HCT116 (cell line): Measurements from ENCODE around the gene VAMP8. TPM values are rescaled to one million over a fixed set of nuclear protein-coding genes. Genes with fewer than 3 reads are reported as not detected.

ENCODE experiments used
- ATAC-seq: fragments of 200-7000 bp; cut with Tn5 transposase; 2 replicates; pipeline ENCODE4 v1.9.1; 2020; ENCODE audit warnings: mild to moderate bottlenecking, moderate library complexity
- BruUV-seq: library from RNA; stranded (reverse); fragments of 400-500 nt; replicated peaks from 2 replicates; lab custom pipeline; 2021; lab: Mats Ljungman, UMichigan
- CTCF ChIA-PET: fragments of 300-600 bp; sonication (Branson Sonifier 250); formaldehyde crosslinking; loops from one replicate; lab custom pipeline; 2021; ENCODE audit warnings: antibody characterized with exemption; lab: Charles Lee
- POLR2A ChIA-PET: fragments of 300-600, 350-600 bp; sonication (Branson Sonifier 250); formaldehyde crosslinking; loops from one replicate; lab custom pipeline; 2021; ENCODE audit warnings: antibody characterized with exemption; lab: Charles Lee
- RAD21 ChIA-PET, 2 experiments: fragments of 300-600 bp; sonication (Branson Sonifier 250); formaldehyde crosslinking; loops; one replicate each; lab custom pipeline; 2023; ENCODE audit warnings: low total read pairs in 2 of 2; ENCODE audit not compliant: uncharacterized antibody in 2 of 2, unreplicated experiment in 2 of 2, low non-redundant PET in 1 of 2; lab: Charles Lee
- DNase-seq: peaks from one replicate; pipeline ENCODE4 v3.0.0-alpha.2; 2010; ENCODE audit warnings: low read depth, low spot score
- H2AFZ ChIP-seq: fragments of 200-600 bp; shearing (Covaris generic), sonication (generic); 2 replicates; pipeline ENCODE4 v1.6.1; 2017; ENCODE audit warnings: low read depth, mixed run types, mixed read lengths, antibody characterized with exemption, low read length; ENCODE audit not compliant: poor library complexity, severe bottlenecking
- H3K27ac ChIP-seq: 2 replicates; pipeline ENCODE4 v1.5.1; 2012; ENCODE audit warnings: low read depth, low read length
- H3K27me3 ChIP-seq: fragments of 200-600 bp; sonication (generic); 2 replicates; pipeline ENCODE4 v1.6.1; 2016; ENCODE audit warnings: mixed run types, low read length, mixed read lengths; ENCODE audit not compliant: insufficient read depth
- H3K36me3 ChIP-seq, 2 experiments: fragments of 200-500 bp in 1 of 2; fragments of 200-600 bp in 1 of 2; sonication (Bioruptor generic) in 1 of 2; sonication (generic) in 1 of 2; 2 replicates each; pipeline versions ENCODE4 v1.5.1 to v1.6.1; 2014 to 2016; ENCODE audit warnings: low read length in 2 of 2, inconsistent platforms in 1 of 2, mixed read lengths in 1 of 2, mixed run types in 1 of 2; ENCODE audit not compliant: insufficient read depth in 2 of 2, control insufficient read depth in 1 of 2
- H3K4me1 ChIP-seq, 2 experiments: fragments of 200-600 bp in 1 of 2; sonication (generic) in 1 of 2; 2 replicates each; pipeline versions ENCODE4 v1.5.1 to v1.6.1; 2012 to 2017; ENCODE audit warnings: low read length in 2 of 2, inconsistent platforms in 1 of 2, mild to moderate bottlenecking in 1 of 2, mixed read lengths in 1 of 2, mixed run types in 1 of 2, moderate library complexity in 1 of 2; ENCODE audit not compliant: insufficient read depth in 2 of 2, control insufficient read depth in 1 of 2
- H3K4me2 ChIP-seq: fragments of 200-600 bp; sonication (generic); 2 replicates; pipeline ENCODE4 v1.6.1; 2017; ENCODE audit warnings: mixed run types, low read length, mixed read lengths
- H3K4me3 ChIP-seq, 2 experiments: fragments of 200-600 bp in 1 of 2; sonication (generic) in 1 of 2; replicated peaks in 1 of 2; 2 replicates each; pipeline ENCODE4 v1.5.1; 2011 to 2016; ENCODE audit warnings: low read length in 2 of 2, control low read depth in 1 of 2, low read depth in 1 of 2, mild to moderate bottlenecking in 1 of 2, mixed read lengths in 1 of 2, mixed run types in 1 of 2
- H3K79me2 ChIP-seq: fragments of 200-600 bp; sonication (generic); 2 replicates; pipeline ENCODE4 v1.6.1; 2017; ENCODE audit warnings: mild to moderate bottlenecking, mixed run types, low read length, moderate library complexity, mixed read lengths; ENCODE audit not compliant: insufficient read depth
- H3K9ac ChIP-seq: fragments of 200-600 bp; sonication (generic); 2 replicates; pipeline ENCODE4 v1.6.1; 2016; ENCODE audit warnings: low read length, mixed read lengths
- H3K9me2 ChIP-seq: fragments of 200-600 bp; sonication (generic), shearing (Covaris generic); 2 replicates; pipeline ENCODE4 v1.6.1; 2017; ENCODE audit warnings: mixed run types, mild to moderate bottlenecking, moderate library complexity; ENCODE audit not compliant: insufficient read depth
- H3K9me3 ChIP-seq, 2 experiments: fragments of 200-500 bp in 1 of 2; fragments of 200-600 bp in 1 of 2; sonication (Bioruptor generic) in 1 of 2; sonication (generic) in 1 of 2; 2 replicates each; pipeline ENCODE4 v1.6.1; 2014 to 2017; ENCODE audit warnings: low read length in 2 of 2, mixed read lengths in 2 of 2, inconsistent platforms in 1 of 2, low read depth in 1 of 2, mild to moderate bottlenecking in 1 of 2, mixed run types in 1 of 2, moderate library complexity in 1 of 2; ENCODE audit not compliant: control insufficient read depth in 1 of 2, insufficient read depth in 1 of 2
- H4K20me1 ChIP-seq: fragments of 200-600 bp; sonication (generic), shearing (Covaris generic); 2 replicates; pipeline ENCODE4 v1.6.1; 2017; ENCODE audit warnings: mixed run types, mild to moderate bottlenecking, moderate library complexity; ENCODE audit not compliant: insufficient read depth
- EZH2 ChIP-seq: fragments of 200-600 bp; sonication (generic); IDR thresholded peaks from 2 replicates; pipeline ENCODE4 v1.6.1; 2017; ENCODE audit warnings: antibody characterized with exemption, mixed run types
- EZH2phosphoT487 ChIP-seq: fragments of 200-600 bp; IDR thresholded peaks from 2 replicates; pipeline ENCODE4 v1.6.1; 2018; ENCODE audit warnings: antibody characterized with exemption, borderline replicate concordance
- JUND ChIP-seq: IDR thresholded peaks from 2 replicates; pipeline ENCODE4 v1.6.1; 2012
- POLR2AphosphoS5 ChIP-seq: IDR thresholded peaks from 2 replicates; pipeline ENCODE4 v1.6.1; 2011; ENCODE audit warnings: mild to moderate bottlenecking, low read depth, low read length, moderate library complexity
- RAD21 ChIP-seq: IDR thresholded peaks from 2 replicates; pipeline ENCODE4 v1.6.1; 2012; ENCODE audit warnings: low read depth, mild to moderate bottlenecking
- TCF7L2 ChIP-seq: IDR thresholded peaks from 2 replicates; pipeline ENCODE4 v1.7.0; 2011; ENCODE audit warnings: borderline replicate concordance, inconsistent platforms; ENCODE audit not compliant: insufficient read depth, insufficient read length; ENCODE audit errors: extremely low read depth
- YY1 ChIP-seq: IDR thresholded peaks from 2 replicates; pipeline ENCODE4 v1.6.1; 2011; ENCODE audit warnings: low read length, low read depth, moderate library complexity, mild to moderate bottlenecking; ENCODE audit not compliant: insufficient replicate concordance; ENCODE audit errors: extremely low read depth
- ZBTB33 ChIP-seq: IDR thresholded peaks from 2 replicates; pipeline ENCODE4 v1.6.1; 2011; ENCODE audit warnings: mild to moderate bottlenecking, low read length, moderate library complexity; ENCODE audit not compliant: insufficient replicate concordance; ENCODE audit errors: extremely low read depth
- intact Hi-C: fragments of 100-400 bp; cut with micrococcal nuclease; formaldehyde crosslinking; loops from 2 replicates; pipeline ENCODE4 v1.10.0; 2022
- total RNA-seq: library from RNA; stranded (reverse); gene quantifications from one replicate; pipeline ENCODE4 v1.2.1, GENCODE V29; 2021; ENCODE audit not compliant: unreplicated experiment
- TF ChIP-seq, protein P1 (sequence below): IDR thresholded peaks from 2 replicates; pipeline ENCODE4 v1.6.1; 2012
- TF ChIP-seq, protein P2 (sequence below), 3 experiments: fragments of 200-600 bp in 1 of 3; sonication (generic) in 1 of 3; IDR thresholded peaks in 2 of 3; conservative IDR thresholded peaks in 1 of 3; 2 replicates each; pipeline ENCODE4 v1.5.1; 2012 to 2017; ENCODE audit warnings: low read depth in 2 of 3, low read length in 2 of 3, antibody characterized with exemption in 1 of 3, borderline replicate concordance in 1 of 3, control low read depth in 1 of 3, mild to moderate bottlenecking in 1 of 3, mixed read lengths in 1 of 3, mixed run types in 1 of 3, moderate library complexity in 1 of 3; ENCODE audit not compliant: insufficient read depth in 1 of 3

Gene VAMP8
- total RNA-seq, 1 experiment from 2014 or later = 52.6 TPM

GRCh38 chr2:85534099-85534498 lies 43.3 kb upstream of the VAMP8 start:
- no peaks in the 10 kb centered on the region for H3K36me3 ChIP-seq
- peaks cover 12 to 24% of the 10 kb centered on the region in 2 experiments; a peak in 3 of 4 replicates for H3K4me1 ChIP-seq
- no peaks in the 10 kb centered on the region for H3K9me3 ChIP-seq
- CTCF ChIA-PET = no interaction called here
- no peaks in the 10 kb centered on the region for H3K9me2 ChIP-seq
- peaks cover 20% of the 10 kb centered on the region for H3K79me2 ChIP-seq
- H3K4me2 ChIP-seq = no peak overlapping the region
- POLR2A ChIA-PET = interaction anchor here (1.1 to 1.8 kb wide), 4 partner anchors 10 to 117 kb away, joined by 3 to 5 read pairs (median 4); no protein-coding TSS in a partner anchor
- BruUV-seq = no TSS peak
- TF ChIP-seq ZBTB33 = no peak
- TF ChIP-seq YY1 = no peak
- TF ChIP-seq JUND = no peak
- TF ChIP-seq, protein P1, sequence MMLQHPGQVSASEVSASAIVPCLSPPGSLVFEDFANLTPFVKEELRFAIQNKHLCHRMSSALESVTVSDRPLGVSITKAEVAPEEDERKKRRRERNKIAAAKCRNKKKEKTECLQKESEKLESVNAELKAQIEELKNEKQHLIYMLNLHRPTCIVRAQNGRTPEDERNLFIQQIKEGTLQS = no peak
- TF ChIP-seq RAD21 = no peak
- TF ChIP-seq EZH2 = no peak
- TF ChIP-seq, protein P2, sequence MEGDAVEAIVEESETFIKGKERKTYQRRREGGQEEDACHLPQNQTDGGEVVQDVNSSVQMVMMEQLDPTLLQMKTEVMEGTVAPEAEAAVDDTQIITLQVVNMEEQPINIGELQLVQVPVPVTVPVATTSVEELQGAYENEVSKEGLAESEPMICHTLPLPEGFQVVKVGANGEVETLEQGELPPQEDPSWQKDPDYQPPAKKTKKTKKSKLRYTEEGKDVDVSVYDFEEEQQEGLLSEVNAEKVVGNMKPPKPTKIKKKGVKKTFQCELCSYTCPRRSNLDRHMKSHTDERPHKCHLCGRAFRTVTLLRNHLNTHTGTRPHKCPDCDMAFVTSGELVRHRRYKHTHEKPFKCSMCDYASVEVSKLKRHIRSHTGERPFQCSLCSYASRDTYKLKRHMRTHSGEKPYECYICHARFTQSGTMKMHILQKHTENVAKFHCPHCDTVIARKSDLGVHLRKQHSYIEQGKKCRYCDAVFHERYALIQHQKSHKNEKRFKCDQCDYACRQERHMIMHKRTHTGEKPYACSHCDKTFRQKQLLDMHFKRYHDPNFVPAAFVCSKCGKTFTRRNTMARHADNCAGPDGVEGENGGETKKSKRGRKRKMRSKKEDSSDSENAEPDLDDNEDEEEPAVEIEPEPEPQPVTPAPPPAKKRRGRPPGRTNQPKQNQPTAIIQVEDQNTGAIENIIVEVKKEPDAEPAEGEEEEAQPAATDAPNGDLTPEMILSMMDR (IDR thresholded peaks at IDR 0.05 in 2 of 3, conservative IDR thresholded peaks at IDR 0.05 in 1 of 3; ENCODE audit: borderline replicate concordance in 1 of 3, insufficient read depth in 1 of 3, low read depth in 2 of 3, low read length in 2 of 3) = no peak
- no peak for TF ChIP-seq POLR2AphosphoS5
- TF ChIP-seq EZH2phosphoT487 = no peak
- TF ChIP-seq TCF7L2 = no peak
- H2AFZ ChIP-seq = no peak overlapping the region
- no peak for ATAC-seq
- H4K20me1 ChIP-seq = no peaks in the 10 kb centered on the region
- DNase-seq = no peak
- H3K9ac ChIP-seq = no peak overlapping the region
- RAD21 ChIA-PET = no interaction called here
- no peak overlapping the region for H3K4me3 ChIP-seq
- intact Hi-C loops = no loop called here
- H3K27me3 ChIP-seq = no peaks in the 10 kb centered on the region
- H3K27ac ChIP-seq = no peak overlapping the region
